HAP-1 (cell line): ENCODE results near the gene TLE4.
"Not testable (repeated sequence)": the region's sequence is repeated elsewhere in the genome, so short reads cannot be mapped to it uniquely, and the experiment has no call there.

Experiments used
- DNase-seq, 2 experiments: peaks; one replicate each; pipeline ENCODE4 v3.0.0-alpha.2; 2016 to 2020; ENCODE audit warnings: low spot score in 2 of 2
- H3K27me3 ChIP-seq: fragments of 250-450 bp; sonication (Bioruptor Pico); 2 replicates; pipeline ENCODE4 v1.5.1; 2020; ENCODE audit warnings: low read depth, mild to moderate bottlenecking, moderate library complexity
- H3K36me3 ChIP-seq: fragments of 250-450 bp; sonication (Bioruptor Pico); replicated peaks from 2 replicates; pipeline ENCODE4 v1.5.1; 2020; ENCODE audit warnings: mild to moderate bottlenecking
- H3K4me1 ChIP-seq: fragments of 250-450 bp; sonication (Bioruptor Pico); 2 replicates; pipeline ENCODE4 v1.5.1; 2020; ENCODE audit warnings: mild to moderate bottlenecking
- H3K4me3 ChIP-seq: fragments of 250-450 bp; sonication (Bioruptor Pico); 2 replicates; pipeline ENCODE4 v1.5.1; 2020; ENCODE audit warnings: mild to moderate bottlenecking, moderate library complexity
- H3K9me3 ChIP-seq: fragments of 250-450 bp; sonication (Bioruptor Pico); 2 replicates; pipeline ENCODE4 v1.5.1; 2020; ENCODE audit warnings: mild to moderate bottlenecking, moderate library complexity
- in situ Hi-C: fragments of 300-500 bp; cut with MboI; formaldehyde crosslinking; loops from 3 replicates; pipeline ENCODE4 v1.14.3; 2020; ENCODE audit warnings: low sequenced_read_pairs, inconsistent platforms, mixed read lengths

The TLE4 gene

DNA sequence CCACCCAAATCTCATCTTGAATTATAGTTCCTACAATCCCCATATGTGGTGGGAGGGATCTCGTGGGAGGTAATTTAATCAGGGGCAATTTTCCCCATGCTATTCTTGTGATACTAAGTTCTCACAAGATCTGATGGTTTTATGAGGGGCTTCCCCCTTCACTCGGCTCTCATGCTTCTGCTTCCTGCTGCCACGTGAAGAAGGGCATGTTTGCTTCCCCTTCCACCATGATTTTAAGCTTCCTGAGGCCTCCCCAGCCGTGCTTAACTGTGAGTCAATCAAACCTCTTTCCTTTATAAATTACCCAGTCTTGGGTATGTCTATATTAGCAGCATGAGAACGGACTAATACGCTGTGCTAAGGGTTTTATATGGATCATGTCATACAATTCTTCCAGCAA lies 72.3 kb downstream of the TLE4 start:
- H3K36me3 ChIP-seq: no peaks in the 10 kb centered on the region
- H3K4me3 ChIP-seq: no peak overlapping the region
- no peaks in the 10 kb centered on the region for H3K4me1 ChIP-seq
- DNase-seq: no peak
- no peaks in the 10 kb centered on the region for H3K27me3 ChIP-seq
- H3K9me3 ChIP-seq: no peaks in the 10 kb centered on the region
- in situ Hi-C loops: no loop called here

- Histone ChIP-seq H3K4me3 (no peak overlapping the region), H3K27me3 (no peaks in the 10 kb centered on the region), H3K9me3 (no peaks in the 10 kb centered on the region), H3K36me3 (no peaks in the 10 kb centered on the region), H3K4me1 (no peaks in the 10 kb centered on the region)
- DNase-seq: no peak
- in situ Hi-C loops: no loop called here
Observed at GRCh38 chr9:79644601-79645000, 72.8 kb downstream of the TLE4 start.

DNA sequence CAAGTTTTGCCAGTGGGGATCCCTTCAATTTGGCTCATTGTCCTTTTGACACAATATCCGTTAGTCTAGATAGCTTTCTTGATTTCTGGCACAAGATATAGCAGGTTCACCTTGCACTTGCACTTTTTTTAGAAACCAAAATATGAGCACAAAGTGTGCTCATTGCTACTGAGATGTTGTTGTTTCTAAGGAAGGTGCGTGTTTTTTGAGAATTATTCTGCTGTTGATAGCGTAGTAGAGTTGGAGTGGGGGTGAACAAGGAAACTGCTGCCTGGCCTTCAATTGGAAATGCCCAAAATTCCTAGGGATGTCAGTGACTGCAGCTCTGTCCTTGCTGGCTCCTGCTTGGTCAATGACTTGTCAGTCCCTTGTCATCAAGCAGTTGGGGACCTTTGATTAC lies 73.3 kb downstream of the TLE4 start:
- Histone ChIP-seq H3K27me3 (no peaks in the 10 kb centered on the region), H3K36me3 (no peaks in the 10 kb centered on the region), H3K4me1 (no peaks in the 10 kb centered on the region), H3K9me3 (no peaks in the 10 kb centered on the region), H3K4me3 (no peak overlapping the region)
- in situ Hi-C loops: no loop called here
- no peak for DNase-seq

GRCh38 chr9:79646096-79646495 lies 74.3 kb downstream of the TLE4 start:
- Histone ChIP-seq H3K9me3 (no peaks in the 10 kb centered on the region), H3K4me3 (no peak overlapping the region), H3K27me3 (no peaks in the 10 kb centered on the region), H3K4me1 (no peaks in the 10 kb centered on the region), H3K36me3 (no peaks in the 10 kb centered on the region)
- in situ Hi-C loops: no loop called here
- no peak for DNase-seq

DNA sequence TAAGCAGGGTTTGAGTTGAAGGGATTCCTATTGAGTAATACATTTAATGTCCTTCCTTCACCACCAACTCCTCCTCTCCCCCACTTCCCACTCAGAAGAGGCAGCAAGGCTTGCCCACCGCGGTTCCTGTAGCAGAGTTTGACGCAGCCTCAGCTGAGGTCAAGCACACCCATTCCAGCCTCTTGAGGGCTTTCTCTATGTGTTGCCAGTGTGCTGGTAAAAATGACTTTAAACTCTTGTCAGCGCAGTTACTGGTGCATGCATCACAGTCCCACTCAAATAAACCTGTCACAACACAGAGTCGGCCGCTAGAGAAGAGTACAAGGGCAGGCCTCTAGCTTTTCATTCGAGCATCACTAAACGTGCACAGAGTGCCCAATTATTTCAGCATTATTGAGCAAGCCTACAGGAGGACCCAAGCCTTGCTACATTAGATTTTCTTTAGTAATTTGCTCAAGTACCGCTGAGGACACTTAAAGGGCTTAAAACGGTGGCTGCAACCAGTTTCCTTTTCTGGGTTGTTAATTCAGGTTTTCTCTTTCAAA lies 79.6 kb downstream of the TLE4 start:
- H3K4me1 ChIP-seq: no peaks in the 10 kb centered on the region
- no peaks in the 10 kb centered on the region for H3K27me3 ChIP-seq
- no peaks in the 10 kb centered on the region for H3K36me3 ChIP-seq
- in situ Hi-C loops: no loop called here
- no peak overlapping the region for H3K4me3 ChIP-seq
- no peak for DNase-seq
- H3K9me3 ChIP-seq: no peaks in the 10 kb centered on the region

DNA sequence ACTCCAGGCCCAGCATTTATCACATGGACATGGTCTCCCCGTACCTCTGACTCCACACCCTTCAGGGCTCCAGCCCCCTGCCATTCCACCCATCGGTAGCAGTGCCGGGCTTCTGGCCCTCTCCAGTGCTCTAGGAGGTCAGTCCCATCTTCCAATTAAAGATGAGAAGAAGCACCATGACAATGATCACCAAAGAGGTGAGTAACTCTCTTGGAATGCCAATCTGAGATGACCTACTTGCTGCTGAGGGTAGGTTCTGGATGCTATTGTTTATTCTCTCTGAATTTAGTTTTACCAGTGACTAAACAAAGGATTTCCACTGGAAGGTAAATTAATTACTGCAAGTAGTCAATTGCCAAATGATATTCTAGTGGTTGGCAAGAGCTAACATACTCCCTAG lies 80.8 kb downstream of the TLE4 start:
- Histone ChIP-seq H3K4me1 (no peaks in the 10 kb centered on the region), H3K36me3 (no peaks in the 10 kb centered on the region), H3K9me3 (no peaks in the 10 kb centered on the region), H3K27me3 (no peaks in the 10 kb centered on the region), H3K4me3 (no peak overlapping the region)
- no peak for DNase-seq
- in situ Hi-C loops: no loop called here

GRCh38 chr9:79654591-79655382 lies 83.0 kb downstream of the TLE4 start:
- H3K9me3 ChIP-seq, H3K27me3 ChIP-seq, in situ Hi-C loops, H3K4me3 ChIP-seq, H3K36me3 ChIP-seq, DNase-seq, H3K4me1 ChIP-seq: not testable (repeated sequence)

DNA sequence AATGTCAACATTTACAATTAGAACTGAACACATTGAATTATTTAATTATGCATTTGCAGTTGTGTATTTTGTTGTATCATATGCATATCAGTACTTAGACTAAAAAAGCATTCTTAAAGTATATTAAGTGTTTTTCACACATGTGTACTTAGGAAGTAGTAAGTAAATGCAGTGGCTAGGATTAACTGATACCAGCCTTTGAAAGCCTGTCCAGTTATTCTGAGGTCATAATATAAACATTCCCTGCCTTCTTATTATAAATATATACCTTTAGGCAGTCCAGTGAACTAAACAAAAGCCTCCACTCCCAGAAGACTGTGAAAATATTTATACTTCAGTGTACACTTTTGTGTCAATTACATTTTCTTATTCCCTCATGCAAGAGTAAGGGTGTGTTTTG lies 83.8 kb downstream of the TLE4 start:
- Histone ChIP-seq H3K4me1 (no peaks in the 10 kb centered on the region), H3K9me3 (no peaks in the 10 kb centered on the region), H3K36me3 (no peaks in the 10 kb centered on the region), H3K4me3 (no peak overlapping the region), H3K27me3 (no peaks in the 10 kb centered on the region)
- in situ Hi-C loops: no loop called here
- DNase-seq: no peak

GRCh38 chr9:79656169-79656568 lies 84.4 kb downstream of the TLE4 start:
- H3K27me3 ChIP-seq: no peaks in the 10 kb centered on the region
- in situ Hi-C loops: no loop called here
- no peaks in the 10 kb centered on the region for H3K9me3 ChIP-seq
- no peak for DNase-seq
- no peak overlapping the region for H3K4me3 ChIP-seq
- no peaks in the 10 kb centered on the region for H3K4me1 ChIP-seq
- no peaks in the 10 kb centered on the region for H3K36me3 ChIP-seq

DNA sequence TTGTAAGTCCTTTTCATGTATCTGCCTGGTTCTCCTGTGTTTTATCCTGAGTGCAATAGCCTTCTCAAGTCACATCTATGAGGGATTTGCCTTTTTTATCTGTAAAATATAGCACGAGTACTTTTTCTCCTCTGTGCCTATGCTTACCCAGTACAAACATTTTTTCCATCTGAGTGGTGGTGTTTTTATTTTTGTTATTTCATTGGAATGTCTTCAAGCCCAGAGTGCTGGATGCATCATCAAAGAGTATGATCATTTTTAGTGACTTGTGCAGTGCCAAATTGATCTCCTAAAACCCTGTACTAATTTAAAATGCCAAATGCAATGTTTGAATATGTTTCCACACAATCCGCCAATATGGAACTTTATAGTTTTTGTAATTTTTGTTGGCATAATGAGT lies 86.1 kb downstream of the TLE4 start:
- Histone ChIP-seq H3K9me3 (no peaks in the 10 kb centered on the region), H3K4me3 (no peak overlapping the region), H3K27me3 (no peaks in the 10 kb centered on the region), H3K4me1 (peaks cover 11% of the 10 kb centered on the region), H3K36me3 (no peaks in the 10 kb centered on the region)
- no peak for DNase-seq
- in situ Hi-C loops: no loop called here

DNA sequence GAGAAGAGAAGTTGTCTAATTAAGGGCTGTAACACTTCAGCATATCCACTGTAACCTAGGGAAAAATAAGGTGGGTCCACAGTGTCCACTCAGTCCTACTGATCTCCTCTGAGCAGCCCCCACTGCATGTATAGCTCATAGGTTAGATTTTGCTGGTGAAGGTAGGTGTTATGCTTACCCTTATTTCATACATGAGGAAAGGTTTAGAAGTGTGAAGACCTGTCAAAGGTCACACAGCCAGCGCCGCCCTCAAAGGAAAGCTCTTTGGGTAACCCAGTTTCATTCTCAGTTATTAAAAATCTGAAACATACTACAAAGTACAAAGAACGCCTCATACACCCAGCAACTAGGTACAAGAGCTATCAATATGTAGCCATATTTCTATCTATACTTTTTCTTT lies 87.2 kb downstream of the TLE4 start:
- in situ Hi-C loops: no loop called here
- Histone ChIP-seq H3K4me1 (peaks cover 18% of the 10 kb centered on the region), H3K9me3 (no peaks in the 10 kb centered on the region), H3K36me3 (no peaks in the 10 kb centered on the region), H3K4me3 (no peak overlapping the region), H3K27me3 (no peaks in the 10 kb centered on the region)
- DNase-seq: no peak

GRCh38 chr9:79660615-79661014 lies 88.8 kb downstream of the TLE4 start:
- Histone ChIP-seq H3K36me3 (no peaks in the 10 kb centered on the region), H3K9me3 (no peaks in the 10 kb centered on the region), H3K27me3 (no peaks in the 10 kb centered on the region), H3K4me3 (no peak overlapping the region), H3K4me1 (peaks cover 34% of the 10 kb centered on the region)
- in situ Hi-C loops: no loop called here
- no peak for DNase-seq

DNA sequence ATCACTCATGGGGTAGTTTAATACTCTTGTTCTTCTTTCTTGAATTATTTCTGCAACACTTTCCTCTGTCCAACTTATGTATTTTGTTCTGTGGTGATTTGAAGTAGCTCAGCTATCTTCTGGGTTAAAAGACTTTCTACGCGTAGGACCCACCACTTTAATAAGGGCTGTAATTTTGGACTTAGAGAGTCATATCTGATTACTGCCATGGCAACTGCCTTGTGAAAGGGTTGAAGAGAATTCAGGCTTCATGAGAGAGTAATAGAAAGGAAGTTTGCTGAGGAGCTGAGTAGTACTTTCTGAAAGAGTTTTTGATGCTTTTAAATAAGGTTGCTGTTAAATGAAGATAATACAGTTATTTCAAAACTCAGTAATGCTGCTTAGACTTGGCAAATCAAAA lies 89.5 kb downstream of the TLE4 start:
- Histone ChIP-seq H3K27me3 (no peaks in the 10 kb centered on the region), H3K4me1 (peaks cover 37% of the 10 kb centered on the region), H3K9me3 (no peaks in the 10 kb centered on the region), H3K4me3 (no peak overlapping the region), H3K36me3 (no peaks in the 10 kb centered on the region)
- DNase-seq: no peak
- in situ Hi-C loops: no loop called here

- Histone ChIP-seq H3K4me3 (no peak overlapping the region), H3K27me3 (no peaks in the 10 kb centered on the region), H3K36me3 (no peaks in the 10 kb centered on the region), H3K4me1 (peaks cover 37% of the 10 kb centered on the region), H3K9me3 (no peaks in the 10 kb centered on the region)
- no peak for DNase-seq
- in situ Hi-C loops: no loop called here
Observed at GRCh38 chr9:79661886-79662536, 90.2 kb downstream of the TLE4 start.
